Right hindlimb (tissue), 1 donor: ENCODE data around the gene HJV.

Experiments
- DNase-seq: peaks from one replicate; pipeline ENCODE4 v3.0.0-alpha.2; 2018

The HJV gene

GRCh38 chr1:145992502-145992936, 29.0 kb downstream of the HJV start:
- no peak for DNase-seq

- no peak for DNase-seq
Measured at GRCh38 chr1:145991735-145992412, 29.7 kb downstream of the HJV start.

GRCh38 chr1:145990249-145990855, 31.2 kb downstream of the HJV start:
- DNase-seq = no peak

GRCh38 chr1:145988773-145989172, 32.8 kb downstream of the HJV start:
- no peak for DNase-seq

GRCh38 chr1:145987926-145988325, 33.6 kb downstream of the HJV start:
- DNase-seq = no peak

- no peak for DNase-seq
Measured at GRCh38 chr1:145986551-145986950, 35.0 kb downstream of the HJV start.

GRCh38 chr1:145985502-145986439, 35.8 kb downstream of the HJV start:
- no peak for DNase-seq

- DNase-seq = no peak
Measured at GRCh38 chr1:145985129-145985501, 36.4 kb downstream of the HJV start.

- DNase-seq = no peak
Measured at GRCh38 chr1:145983960-145984830, 37.3 kb downstream of the HJV start.

- DNase-seq = peak; percentile 55
Measured at GRCh38 chr1:145983206-145983675, 38.3 kb downstream of the HJV start.

GRCh38 chr1:145982010-145982723, 39.4 kb downstream of the HJV start:
- DNase-seq = no peak

GRCh38 chr1:145980457-145980994, 41.0 kb downstream of the HJV start:
- no peak for DNase-seq

GRCh38 chr1:145979746-145980456, 41.6 kb downstream of the HJV start:
- no peak for DNase-seq

GRCh38 chr1:145978854-145979745, 42.4 kb downstream of the HJV start:
- peak; percentile 96 for DNase-seq

GRCh38 chr1:145978471-145978853, 43.1 kb downstream of the HJV start:
- DNase-seq = no peak

GRCh38 chr1:145977486-145978470, 43.8 kb downstream of the HJV start:
- DNase-seq = peak; percentile 77

GRCh38 chr1:145977016-145977415, 44.5 kb downstream of the HJV start:
- no peak for DNase-seq

GRCh38 chr1:145975216-145975615, 46.3 kb downstream of the HJV start:
- DNase-seq = no peak

- no peak for DNase-seq
Measured at GRCh38 chr1:145974721-145975120, 46.8 kb downstream of the HJV start.
